GM10248 (cell line): Measurements from ENCODE around the gene HUWE1.
"Not testable (repeated sequence)": the region's sequence is repeated elsewhere in the genome, so short reads cannot be mapped to it uniquely, and the experiment has no call there.

ENCODE experiments used
- CTCF ChIA-PET: fragments of 300-600 bp; sonication (Branson Sonifier 250); formaldehyde crosslinking; extraction: SDS; loops from one replicate; lab custom pipeline; 2021; ENCODE audit warnings: antibody characterized with exemption; lab: Yijun Ruan, JAX
- POLR2A ChIA-PET: fragments of 350-650 bp; sonication (Branson Sonifier 250); formaldehyde crosslinking; extraction: SDS; loops from one replicate; lab custom pipeline; 2020; ENCODE audit warnings: antibody characterized with exemption; lab: Yijun Ruan, JAX
- DNase-seq: peaks from one replicate; pipeline ENCODE4 v3.0.0; 2012; ENCODE audit errors: extremely low spot score
- TF ChIP-seq, protein P1 (sequence below): IDR thresholded peaks from 2 replicates; pipeline ENCODE4 v1.5.1; 2012; ENCODE audit warnings: mild to moderate bottlenecking, low read depth; ENCODE audit errors: extremely low read depth, missing control alignments, control extremely low read depth

Gene HUWE1

DNA sequence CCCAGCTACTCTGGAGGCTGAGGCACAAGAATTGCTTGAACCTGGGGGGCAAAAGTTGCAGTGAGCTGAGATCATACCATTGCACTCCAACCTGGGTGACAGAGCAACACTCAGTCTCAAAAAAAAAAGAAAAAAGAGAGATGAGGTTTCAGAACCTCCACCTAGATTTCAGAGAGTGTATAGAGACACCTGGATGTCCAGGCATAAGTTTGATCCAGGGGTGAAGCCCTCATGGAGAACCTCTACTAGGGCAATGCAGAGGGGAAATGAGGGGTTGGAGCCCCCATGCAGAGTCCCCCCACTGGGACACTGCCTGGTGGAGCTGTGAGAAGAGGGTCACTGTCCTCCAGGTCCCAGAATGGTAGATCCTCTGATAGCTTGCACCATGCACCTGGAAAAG is 159.5 kb downstream of the HUWE1 start:
- ChIA-PET POLR2A (no interaction called here), CTCF (no interaction called here)
- TF ChIP-seq, protein P1, sequence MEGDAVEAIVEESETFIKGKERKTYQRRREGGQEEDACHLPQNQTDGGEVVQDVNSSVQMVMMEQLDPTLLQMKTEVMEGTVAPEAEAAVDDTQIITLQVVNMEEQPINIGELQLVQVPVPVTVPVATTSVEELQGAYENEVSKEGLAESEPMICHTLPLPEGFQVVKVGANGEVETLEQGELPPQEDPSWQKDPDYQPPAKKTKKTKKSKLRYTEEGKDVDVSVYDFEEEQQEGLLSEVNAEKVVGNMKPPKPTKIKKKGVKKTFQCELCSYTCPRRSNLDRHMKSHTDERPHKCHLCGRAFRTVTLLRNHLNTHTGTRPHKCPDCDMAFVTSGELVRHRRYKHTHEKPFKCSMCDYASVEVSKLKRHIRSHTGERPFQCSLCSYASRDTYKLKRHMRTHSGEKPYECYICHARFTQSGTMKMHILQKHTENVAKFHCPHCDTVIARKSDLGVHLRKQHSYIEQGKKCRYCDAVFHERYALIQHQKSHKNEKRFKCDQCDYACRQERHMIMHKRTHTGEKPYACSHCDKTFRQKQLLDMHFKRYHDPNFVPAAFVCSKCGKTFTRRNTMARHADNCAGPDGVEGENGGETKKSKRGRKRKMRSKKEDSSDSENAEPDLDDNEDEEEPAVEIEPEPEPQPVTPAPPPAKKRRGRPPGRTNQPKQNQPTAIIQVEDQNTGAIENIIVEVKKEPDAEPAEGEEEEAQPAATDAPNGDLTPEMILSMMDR: no peak
- DNase-seq: no peak

DNA sequence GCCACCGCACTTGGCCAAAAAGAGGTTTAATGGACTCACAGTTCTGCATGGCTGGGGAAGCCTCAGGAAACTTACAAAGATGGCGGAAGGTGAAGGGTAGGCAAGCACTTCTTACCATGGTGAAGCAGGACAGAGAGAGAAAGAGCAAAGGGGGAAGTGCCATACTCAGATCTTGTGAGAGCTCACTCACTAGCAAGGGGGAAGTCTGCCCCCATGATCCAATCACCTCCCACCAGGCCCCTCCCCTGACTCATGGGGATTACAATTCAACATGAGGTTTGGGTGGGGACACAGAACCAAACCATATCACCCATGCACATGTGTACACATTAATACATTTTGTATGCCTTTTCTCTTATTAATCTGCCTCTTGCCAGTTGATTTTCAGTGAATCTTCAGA is 175.2 kb downstream of the HUWE1 start:
- ChIA-PET CTCF (no interaction called here), POLR2A (no interaction called here)
- TF ChIP-seq, protein P1: no peak
- no peak for DNase-seq

DNA sequence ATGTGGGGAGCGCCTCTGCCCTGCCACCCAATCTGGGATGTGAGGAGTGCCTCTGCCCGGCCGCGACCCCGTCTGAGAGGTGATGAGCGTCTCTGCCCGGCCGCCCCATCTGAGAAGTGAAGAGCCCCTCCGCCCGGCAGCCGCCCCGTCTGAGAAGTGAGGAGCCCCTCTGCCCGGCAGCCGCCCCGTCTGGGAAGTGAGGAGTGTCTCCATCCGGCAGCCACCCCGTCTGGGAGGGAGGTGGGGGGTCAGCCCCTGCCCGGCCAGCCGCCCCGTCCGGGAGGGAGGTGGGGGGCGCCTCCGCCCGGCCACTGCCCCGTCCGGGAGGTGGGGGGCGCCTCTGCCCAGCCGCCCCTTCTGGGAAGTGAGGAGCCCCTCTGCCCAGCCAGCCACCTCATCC is 182.5 kb downstream of the HUWE1 start:
- DNase-seq, POLR2A ChIA-PET, CTCF ChIA-PET: not testable (repeated sequence)

DNA sequence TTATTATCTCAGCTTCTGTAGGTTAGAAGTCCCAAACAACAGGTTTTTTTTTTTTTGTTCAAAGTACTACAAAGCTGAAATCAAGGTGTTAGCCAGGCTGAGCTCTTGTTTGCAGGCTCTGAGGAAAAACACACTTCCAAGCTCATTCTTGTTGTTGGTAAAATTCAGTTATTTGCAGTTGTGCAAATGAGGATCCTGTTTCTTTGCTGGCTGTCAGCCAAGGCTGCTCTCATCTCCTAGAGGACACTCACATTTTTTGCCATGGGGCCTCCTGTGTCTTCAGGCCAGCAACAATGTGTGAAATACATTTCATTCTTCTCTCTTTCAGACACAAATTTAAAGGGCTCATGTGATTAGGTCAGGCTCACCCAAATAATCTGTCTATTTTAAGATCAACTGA is 192.1 kb downstream of the HUWE1 start:
- CTCF ChIA-PET: interaction anchor here (2.6 kb wide), 1 partner anchor 13 kb away, joined by 10 read pairs; no protein-coding TSS in a partner anchor
- POLR2A ChIA-PET: no interaction called here
- TF ChIP-seq, protein P1: no peak
- DNase-seq: no peak

DNA sequence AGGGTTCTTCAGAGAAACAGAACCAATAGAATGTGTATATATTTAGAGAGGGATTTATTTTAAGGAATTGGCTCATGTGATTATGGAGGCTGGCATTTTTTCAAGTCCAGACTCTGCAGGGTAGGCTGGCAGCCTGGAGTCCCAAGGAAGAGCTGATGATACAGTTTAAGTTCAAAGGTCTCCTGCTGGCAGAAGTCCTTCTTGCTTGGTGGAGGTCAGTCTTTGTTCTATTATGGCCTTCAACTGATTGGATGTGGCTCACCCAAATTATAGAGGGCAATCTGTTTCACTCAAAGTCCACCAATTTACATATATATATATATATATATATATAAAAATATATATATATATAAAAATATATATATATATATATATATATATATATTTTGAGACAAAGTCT is 200.2 kb downstream of the HUWE1 start:
- DNase-seq: no peak
- ChIA-PET POLR2A (no interaction called here), CTCF (no interaction called here)
- TF ChIP-seq, protein P1: no peak

DNA sequence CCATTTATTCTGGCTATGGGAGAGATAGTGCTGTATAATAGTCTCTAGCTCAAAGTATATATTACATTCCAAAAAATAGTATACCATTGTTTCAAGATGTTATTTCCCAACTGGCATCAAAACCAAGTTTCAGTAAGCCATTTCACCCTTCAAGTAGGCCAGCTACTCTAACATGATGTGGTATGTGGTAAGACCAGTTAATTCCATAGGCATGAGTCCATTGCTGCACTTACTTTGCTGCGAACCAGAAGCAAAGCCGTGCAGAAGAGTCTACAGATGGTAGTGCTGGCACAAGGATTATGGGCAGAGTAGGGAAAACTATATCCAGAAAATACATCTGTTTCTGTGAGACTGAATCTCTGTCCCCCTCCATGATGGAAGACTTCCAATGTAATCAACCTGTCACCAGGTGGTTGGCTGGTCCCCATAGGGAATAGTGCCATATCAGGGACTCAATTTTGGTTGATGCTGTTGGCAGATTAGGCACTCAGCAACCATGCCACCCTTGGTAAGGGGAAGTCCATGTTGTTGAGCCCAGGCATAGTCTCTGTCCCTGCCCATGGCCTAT is 202.6 kb downstream of the HUWE1 start:
- CTCF ChIA-PET: interaction anchor here (1.1 kb wide), 1 partner anchor 171 kb away, joined by 8 read pairs; no protein-coding TSS in a partner anchor
- no peak for DNase-seq
- POLR2A ChIA-PET: no interaction called here
- TF ChIP-seq, protein P1: no peak

DNA sequence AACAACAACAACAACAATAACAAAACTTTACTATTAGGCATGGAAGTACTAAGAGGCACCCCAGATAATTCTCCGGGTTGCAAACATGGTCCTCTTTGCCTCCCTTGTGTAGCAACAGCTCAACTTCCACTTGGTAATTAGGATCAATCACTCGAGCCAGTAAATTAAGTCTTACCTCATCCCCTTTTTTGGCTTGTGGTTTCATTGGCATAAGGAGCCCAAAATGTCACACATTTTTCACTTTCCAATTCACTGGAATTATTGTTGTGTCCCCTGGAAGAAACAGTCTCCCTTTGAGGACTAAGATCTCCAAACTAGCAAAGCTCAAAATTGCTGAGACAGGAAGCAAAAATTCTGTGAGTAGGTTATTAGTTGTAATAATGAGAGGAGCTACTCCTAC is 203.1 kb downstream of the HUWE1 start:
- TF ChIP-seq, protein P1: no peak
- ChIA-PET POLR2A (no interaction called here), CTCF (interaction anchor here (1.1 kb wide), 1 partner anchor 171 kb away, joined by 8 read pairs; no protein-coding TSS in a partner anchor)
- no peak for DNase-seq
